Lower leg skin (tissue), 4 donors: ENCODE data around the gene AFF1. TPM values are rescaled to one million over a fixed set of nuclear protein-coding genes. Genes with fewer than 3 reads are reported as not detected.
"Not testable (repeated sequence)": the region's sequence is repeated elsewhere in the genome, so short reads cannot be mapped to it uniquely, and the experiment has no call there.

Experiments used
- DNase-seq, 2 donors: peaks; one replicate each; pipeline ENCODE4 v3.0.0-alpha.2; 2019; ENCODE audit warnings: low spot score in 2 of 2
- H3K4me3 ChIP-seq: fragments of 200-600 bp; sonication (generic); 2 replicates; pipeline ENCODE4 v1.5.1; 2017; ENCODE audit warnings: mild to moderate bottlenecking, low read depth; ENCODE audit not compliant: poor library complexity, severe bottlenecking
- CTCF ChIP-seq, 3 donors: fragments of 450-650 bp; IDR thresholded peaks; one replicate each; pipeline ENCODE4 v1.5.1; 2016; ENCODE audit warnings: antibody characterized with exemption in 3 of 3, mild to moderate bottlenecking in 3 of 3, moderate library complexity in 2 of 3
- POLR2A ChIP-seq, 2 donors: fragments of 450-650 bp; IDR thresholded peaks; one replicate each; pipeline ENCODE4 v1.6.1; 2016 to 2017; ENCODE audit warnings: antibody characterized with exemption in 2 of 2, mild to moderate bottlenecking in 1 of 2, moderate library complexity in 1 of 2
- WGBS, 2 donors: methylation state at CpG; one replicate each; pipeline ENCODE4 v1.1.5; 2018; 5-methylcytosine and 5-hydroxymethylcytosine counted together
- intact Hi-C: fragments of 100-400 bp; cut with DNase I; formaldehyde crosslinking; loops from one replicate; pipeline ENCODE4 v1.15.0; 2023; ENCODE audit warnings: low total_unique reads
- total RNA-seq, 4 donors: library from RNA; depleted of rRNA; stranded (reverse); fragments of >200 nt; gene quantifications; one replicate each; pipeline ENCODE4 v1.1.0, GENCODE V29; 2016

The AFF1 gene
- total RNA-seq, 4 donors from 2014 or later, result 58.1 to 107 (median 71.2) TPM

- no peak for DNase-seq
- WGBS, 2 donors, result 91 to 92% methylated on average over 2 of the region's 2 CpGs
- no peak overlapping the region for H3K4me3 ChIP-seq
- intact Hi-C loops, result no loop called here
- TF ChIP-seq CTCF (IDR thresholded peaks at IDR 0.05) (no peak), POLR2A (IDR thresholded peaks at IDR 0.05) (no peak)
Observed at GRCh38 chr4:86994686-86995085, 59.9 kb downstream of the AFF1 start.

- intact Hi-C loops, DNase-seq, H3K4me3 ChIP-seq: not testable (repeated sequence)
- 86 to 98% methylated on average over 3 of the region's 6 CpGs for WGBS, 2 donors
Observed at GRCh38 chr4:86996510-86996909, 61.7 kb downstream of the AFF1 start.

GRCh38 chr4:86999136-86999643 lies 64.4 kb downstream of the AFF1 start:
- no peak for DNase-seq
- intact Hi-C loops, result no loop called here
- WGBS, 2 donors, result 23 to 43% methylated on average over 1 of the region's 1 CpG
- H3K4me3 ChIP-seq, result no peak overlapping the region
- TF ChIP-seq CTCF (IDR thresholded peaks at IDR 0.05), result no peak
- TF ChIP-seq POLR2A (IDR thresholded peaks at IDR 0.05), result no peak

GRCh38 chr4:87002682-87003043 lies 67.9 kb downstream of the AFF1 start:
- 91 to 94% methylated on average over 6 of the region's 6 CpGs for WGBS, 2 donors
- no peak overlapping the region for H3K4me3 ChIP-seq
- no peak for DNase-seq
- TF ChIP-seq CTCF (IDR thresholded peaks at IDR 0.05) (no peak), POLR2A (IDR thresholded peaks at IDR 0.05) (no peak)
- intact Hi-C loops, result no loop called here

GRCh38 chr4:87003266-87003665 lies 68.5 kb downstream of the AFF1 start:
- intact Hi-C loops, result no loop called here
- no peak overlapping the region for H3K4me3 ChIP-seq
- DNase-seq, result no peak
- no peak for TF ChIP-seq CTCF (IDR thresholded peaks at IDR 0.05)
- TF ChIP-seq POLR2A (IDR thresholded peaks at IDR 0.05), result no peak
- WGBS, 2 donors, result 93 to 96% methylated on average over 2 of the region's 2 CpGs

- DNase-seq, result no peak
- intact Hi-C loops, result loop anchor here (5.0 kb wide), 1 partner anchor 68 kb away; the partner anchor contains the start of gene AFF1
- H3K4me3 ChIP-seq, result no peak overlapping the region
- WGBS, 2 donors, result 48 to 72% methylated on average over 1 of the region's 1 CpG
- TF ChIP-seq POLR2A (IDR thresholded peaks at IDR 0.05), result no peak
- no peak for TF ChIP-seq CTCF (IDR thresholded peaks at IDR 0.05)
Observed at GRCh38 chr4:87005369-87005689, 70.5 kb downstream of the AFF1 start.
